Skeletal muscle tissue (tissue), 4 donors: ENCODE results near the gene TAB3. TPM values are rescaled to one million over a fixed set of nuclear protein-coding genes. Genes with fewer than 3 reads are reported as not detected.

ENCODE experiments used
- H3K27ac ChIP-seq: one replicate; pipeline ENCODE4 v1.7.0; 2013; ENCODE audit warnings: mild to moderate bottlenecking, low read depth, low read length, inconsistent platforms
- H3K27me3 ChIP-seq, 3 donors: one replicate each; pipeline ENCODE4 v1.7.0; 2013; ENCODE audit warnings: low read length in 3 of 3; ENCODE audit not compliant: control insufficient read depth in 3 of 3, insufficient read depth in 3 of 3
- H3K36me3 ChIP-seq, 3 donors: one replicate each; pipeline ENCODE4 v1.7.0; 2013; ENCODE audit warnings: low read length in 3 of 3; ENCODE audit not compliant: control insufficient read depth in 3 of 3, insufficient read depth in 3 of 3
- H3K4me1 ChIP-seq, 3 donors: one replicate each; pipeline ENCODE4 v1.7.0; 2013; ENCODE audit warnings: low read length in 3 of 3, mild to moderate bottlenecking in 3 of 3; ENCODE audit not compliant: control insufficient read depth in 3 of 3, insufficient read depth in 3 of 3
- H3K4me3 ChIP-seq, 3 donors: one replicate each; pipeline ENCODE4 v1.7.0; 2013; ENCODE audit warnings: low read length in 3 of 3
- H3K9ac ChIP-seq, 3 donors: one replicate each; pipeline ENCODE4 v1.7.0; 2013; ENCODE audit warnings: low read length in 3 of 3, mild to moderate bottlenecking in 3 of 3, moderate library complexity in 2 of 3, low read depth in 1 of 3
- H3K9me3 ChIP-seq, 3 donors: one replicate each; pipeline ENCODE4 v1.7.0; 2013; ENCODE audit warnings: low read length in 3 of 3; ENCODE audit not compliant: control insufficient read depth in 3 of 3
- total RNA-seq: library from RNA; depleted of rRNA; stranded (reverse); fragments of >200 nt; gene quantifications from one replicate; pipeline ENCODE4 v1.2.3, GENCODE V29; 2014
- donor health status: Osteomylitis.

Gene TAB3
- total RNA-seq, 1 donor from 2014 or later = 5.7 TPM

DNA sequence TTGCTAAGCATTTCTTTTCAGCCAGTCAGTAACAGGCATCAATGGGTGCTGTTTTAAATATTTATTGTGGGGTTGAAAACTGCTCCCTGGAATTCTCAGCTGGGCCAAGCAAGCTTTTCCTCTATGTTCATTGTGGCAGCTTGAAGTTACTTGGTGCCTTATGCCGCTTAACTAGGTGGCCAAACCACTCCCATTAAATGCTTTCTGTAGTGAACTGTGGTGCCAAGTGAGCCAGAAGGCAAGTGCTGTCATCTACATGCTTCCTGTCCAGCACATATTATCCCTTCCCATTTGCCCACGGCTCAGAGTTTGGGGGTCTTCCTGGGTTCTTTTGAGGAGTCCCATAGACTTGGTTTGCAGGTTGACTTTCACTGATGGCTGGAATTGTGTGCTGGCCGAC lies 64.8 kb downstream of the TAB3 start:
- H3K4me3 ChIP-seq = no peak overlapping the region

DNA sequence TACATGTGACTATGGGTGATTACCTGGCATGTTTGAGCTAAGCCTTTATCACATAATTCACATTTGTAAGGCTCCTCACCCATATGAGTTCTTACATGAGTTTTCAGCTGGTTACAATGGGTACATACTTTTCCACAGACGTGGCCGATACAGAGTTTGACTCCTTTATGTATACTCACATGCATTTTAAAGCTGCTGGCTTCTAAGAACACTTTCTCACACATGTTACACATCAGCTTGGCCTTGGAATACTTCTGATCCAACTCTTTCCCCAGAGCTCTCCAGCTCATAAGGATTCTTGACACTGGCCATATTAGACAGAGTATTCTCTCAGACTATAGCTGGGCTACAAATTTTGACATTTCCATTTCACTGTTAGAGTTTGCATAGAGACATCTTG lies 66.3 kb downstream of the TAB3 start:
- H3K27ac ChIP-seq = no peak overlapping the region
- H3K36me3 ChIP-seq = no peaks in the 10 kb centered on the region
- no peaks in the 10 kb centered on the region for H3K9me3 ChIP-seq
- no peaks in the 10 kb centered on the region for H3K4me1 ChIP-seq
- no peak overlapping the region for H3K4me3 ChIP-seq
- no peak overlapping the region for H3K9ac ChIP-seq
- no peaks in the 10 kb centered on the region for H3K27me3 ChIP-seq

More for the DNA sequence above, 64.8 kb downstream of the TAB3 start:
- H3K27me3 ChIP-seq = no peaks in the 10 kb centered on the region
- no peaks in the 10 kb centered on the region for H3K36me3 ChIP-seq
- H3K9me3 ChIP-seq = no peaks in the 10 kb centered on the region
- no peak overlapping the region for H3K27ac ChIP-seq
- H3K4me1 ChIP-seq = no peaks in the 10 kb centered on the region
- no peak overlapping the region for H3K9ac ChIP-seq

DNA sequence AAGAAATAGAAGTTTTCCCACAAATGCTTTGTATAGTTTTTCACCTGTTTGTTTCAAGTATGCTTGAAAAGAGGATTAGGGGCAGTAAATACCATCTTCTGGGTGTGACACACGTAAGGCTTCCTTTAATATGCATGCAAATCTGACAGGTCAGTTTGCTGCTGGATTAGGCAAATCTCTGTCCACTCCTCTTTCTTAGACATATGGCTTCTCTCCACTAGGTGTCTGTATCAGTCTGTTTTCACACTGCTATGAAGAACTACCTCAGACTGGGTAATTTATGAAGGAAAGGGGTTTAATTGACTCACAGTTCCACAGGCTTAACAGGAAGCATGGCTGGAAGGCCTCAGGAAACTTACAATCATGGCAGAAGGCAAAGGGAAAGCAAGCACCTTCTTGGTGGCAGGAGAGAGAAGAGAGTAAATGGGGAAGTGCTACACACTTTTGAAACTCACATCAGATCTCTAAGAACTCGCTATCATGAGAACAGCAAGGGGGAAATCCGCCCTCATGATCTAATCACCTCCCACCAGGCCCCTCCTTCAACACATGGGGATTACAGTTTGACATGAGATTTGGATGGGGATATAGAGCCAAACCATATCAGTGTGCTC lies 66.9 kb downstream of the TAB3 start:
- Histone ChIP-seq H3K4me3 (no peak overlapping the region), H3K9ac (no peak overlapping the region), H3K9me3 (no peaks in the 10 kb centered on the region), H3K36me3 (no peaks in the 10 kb centered on the region), H3K4me1 (no peaks in the 10 kb centered on the region), H3K27ac (no peak overlapping the region), H3K27me3 (no peaks in the 10 kb centered on the region)

DNA sequence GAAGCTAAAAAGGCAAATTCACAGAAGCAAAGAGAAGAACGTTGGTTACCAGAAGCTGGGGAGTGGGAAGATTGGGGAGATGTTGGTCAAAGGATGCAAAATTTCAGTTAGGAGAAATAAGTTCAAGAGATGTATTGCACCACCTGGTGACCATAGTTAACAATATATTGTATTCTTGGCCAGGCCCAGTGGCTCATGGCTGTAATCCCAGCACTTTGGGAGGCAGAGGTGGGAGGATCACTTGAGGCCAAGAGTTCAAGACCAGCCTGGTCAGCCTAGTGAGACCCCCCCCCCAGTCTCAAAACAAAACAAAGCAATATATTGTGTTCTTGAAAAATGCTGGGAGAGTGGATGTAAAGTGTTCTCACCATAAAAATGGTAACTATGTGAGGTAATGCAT lies 67.9 kb downstream of the TAB3 start:
- H3K9me3 ChIP-seq = no peaks in the 10 kb centered on the region
- H3K9ac ChIP-seq = no peak overlapping the region
- H3K27ac ChIP-seq = no peak overlapping the region

DNA sequence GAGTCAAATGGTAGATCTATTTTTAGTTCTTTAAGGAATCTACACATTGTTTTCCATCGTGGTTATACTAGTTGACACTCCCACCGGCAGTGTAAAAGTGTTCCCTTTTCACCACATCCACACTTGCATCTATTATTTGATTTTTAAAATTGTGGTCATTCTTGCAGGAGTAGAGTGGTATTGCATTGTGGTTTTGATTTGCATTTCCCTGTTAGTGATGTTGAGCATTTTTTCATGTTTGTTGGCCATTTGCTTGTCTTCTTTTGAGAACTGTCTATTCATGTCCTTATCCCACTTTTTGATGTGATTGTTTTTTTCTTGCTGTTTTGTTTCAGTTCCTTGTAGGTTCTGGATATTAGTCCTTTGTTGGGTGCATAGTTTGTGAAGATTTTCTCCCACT lies 70.0 kb downstream of the TAB3 start:
- H3K27me3 ChIP-seq = no peaks in the 10 kb centered on the region
- no peak overlapping the region for H3K4me3 ChIP-seq
- H3K4me1 ChIP-seq = no peaks in the 10 kb centered on the region
- no peak overlapping the region for H3K9ac ChIP-seq
- no peak overlapping the region for H3K27ac ChIP-seq
- no peaks in the 10 kb centered on the region for H3K9me3 ChIP-seq
- H3K36me3 ChIP-seq = no peaks in the 10 kb centered on the region

More for the DNA sequence above, 67.9 kb downstream of the TAB3 start:
- no peaks in the 10 kb centered on the region for H3K36me3 ChIP-seq
- H3K4me1 ChIP-seq = no peaks in the 10 kb centered on the region
- no peak overlapping the region for H3K4me3 ChIP-seq
- no peaks in the 10 kb centered on the region for H3K27me3 ChIP-seq

DNA sequence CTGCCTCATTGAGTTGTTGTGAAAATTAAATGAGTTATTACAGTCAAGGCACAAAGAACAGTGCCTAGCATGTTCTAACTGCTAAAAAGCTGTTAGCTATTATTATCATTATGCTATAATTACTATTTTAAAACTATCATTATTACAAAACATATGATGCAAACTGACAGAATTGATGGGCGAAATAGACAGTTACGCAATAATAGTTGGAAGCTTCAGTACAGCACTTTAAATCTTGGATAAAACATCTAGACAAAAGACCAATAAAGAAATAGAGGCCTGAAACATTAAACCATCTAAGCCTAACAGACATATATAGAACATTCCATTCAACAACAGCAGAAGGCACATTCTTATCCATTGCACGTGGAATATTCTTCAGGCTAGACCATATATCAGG lies 73.0 kb downstream of the TAB3 start:
- Histone ChIP-seq H3K4me1 (no peaks in the 10 kb centered on the region), H3K4me3 (no peak overlapping the region), H3K9me3 (no peaks in the 10 kb centered on the region), H3K27me3 (no peaks in the 10 kb centered on the region), H3K27ac (no peak overlapping the region), H3K9ac (no peak overlapping the region), H3K36me3 (no peaks in the 10 kb centered on the region)

DNA sequence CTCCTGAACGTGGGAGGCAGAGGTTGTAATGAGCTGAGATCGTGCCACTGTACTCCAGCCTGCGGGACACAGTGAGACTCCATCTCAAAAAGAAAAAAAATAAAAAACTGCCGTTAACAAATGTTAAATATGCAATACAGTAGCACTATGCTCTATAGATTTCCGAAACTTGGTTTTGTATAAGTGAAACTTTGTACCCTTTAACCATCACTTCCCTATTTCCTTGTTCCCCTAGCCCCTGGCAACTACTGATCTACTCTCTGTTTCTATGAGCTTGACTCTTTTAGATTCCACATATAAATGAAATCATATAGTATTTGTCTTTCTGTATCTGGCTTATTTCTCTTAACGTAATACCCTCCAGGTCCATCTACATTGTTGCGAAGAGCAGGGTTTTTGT lies 74.1 kb downstream of the TAB3 start:
- H3K9me3 ChIP-seq = no peaks in the 10 kb centered on the region
- H3K27me3 ChIP-seq = no peaks in the 10 kb centered on the region
- no peaks in the 10 kb centered on the region for H3K36me3 ChIP-seq
- H3K27ac ChIP-seq = no peak overlapping the region
- no peak overlapping the region for H3K4me3 ChIP-seq
- H3K4me1 ChIP-seq = no peaks in the 10 kb centered on the region
- H3K9ac ChIP-seq = no peak overlapping the region

DNA sequence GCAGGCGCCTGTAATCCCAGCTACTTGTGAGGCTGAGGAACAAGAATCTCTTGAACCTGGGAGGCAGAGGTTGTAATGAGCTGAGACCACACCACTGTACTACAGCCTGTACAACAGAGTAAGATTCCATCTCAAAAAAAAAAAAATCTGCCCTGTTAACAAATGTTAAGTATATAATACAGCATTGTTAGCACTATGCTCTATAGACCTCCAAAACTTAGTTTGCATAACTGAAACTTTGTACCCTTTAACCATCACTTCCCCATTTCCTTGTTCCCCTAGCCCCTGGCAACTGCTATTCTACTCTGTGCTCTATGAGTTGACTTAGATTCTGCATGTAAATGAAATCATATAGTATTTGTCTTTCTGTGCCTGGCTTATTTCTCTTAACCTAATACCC lies 76.7 kb downstream of the TAB3 start:
- H3K9me3 ChIP-seq = no peaks in the 10 kb centered on the region
- no peak overlapping the region for H3K4me3 ChIP-seq
- no peaks in the 10 kb centered on the region for H3K36me3 ChIP-seq
- no peaks in the 10 kb centered on the region for H3K27me3 ChIP-seq
- no peak overlapping the region for H3K9ac ChIP-seq
- H3K27ac ChIP-seq = no peak overlapping the region
- no peaks in the 10 kb centered on the region for H3K4me1 ChIP-seq

DNA sequence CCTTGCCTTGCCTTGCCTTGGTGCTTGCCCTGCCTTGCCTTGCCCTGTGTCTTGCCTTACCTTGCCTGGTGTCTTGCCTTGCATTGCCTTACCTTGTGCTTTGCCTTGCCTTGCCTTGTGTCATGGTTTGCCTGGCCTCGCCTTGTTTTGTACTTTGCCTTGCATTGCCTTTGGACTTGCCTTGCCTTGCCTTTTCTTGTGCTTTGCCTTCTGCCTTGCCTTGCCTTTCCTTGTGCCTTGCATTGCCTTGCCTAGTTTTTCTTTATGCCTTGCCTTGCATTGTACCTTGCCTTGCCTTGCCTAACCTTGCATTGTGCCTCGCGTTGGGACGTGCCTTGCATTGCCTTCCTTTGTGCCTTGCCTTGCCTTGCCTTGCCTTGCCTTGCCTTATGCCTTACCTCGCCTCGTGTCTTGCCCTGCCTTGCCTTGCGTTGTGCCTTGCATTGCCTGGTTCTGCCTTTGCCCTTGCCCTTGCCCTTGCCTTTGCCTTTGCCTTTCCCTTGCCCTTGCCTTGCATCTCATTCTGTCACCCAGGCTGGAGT lies 82.8 kb downstream of the TAB3 start:
- H3K36me3 ChIP-seq = no peaks in the 10 kb centered on the region
- H3K9me3 ChIP-seq = peaks cover 0 to 17% (median 0%) of the 10 kb centered on the region in 3 donors

DNA sequence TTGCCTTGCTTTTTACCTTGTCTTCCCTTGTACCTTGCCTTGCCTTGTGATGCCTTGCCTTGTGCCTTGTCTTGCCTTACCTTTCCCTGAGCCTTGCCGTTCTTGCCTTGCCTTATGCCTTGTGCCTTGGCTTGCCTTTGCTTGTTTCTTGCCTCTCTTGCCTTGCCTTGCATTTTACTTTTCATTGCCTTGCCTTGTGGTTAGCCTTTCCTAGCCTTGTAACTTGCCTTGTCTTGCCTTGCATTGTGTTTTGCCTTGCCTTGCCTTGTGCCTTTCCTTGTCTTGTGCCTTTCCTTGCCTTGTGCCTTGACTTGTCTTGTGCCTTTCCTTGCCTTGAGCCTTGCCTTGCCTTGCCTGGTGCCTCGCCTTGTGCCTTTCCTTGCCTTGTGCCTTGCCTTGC lies 84.6 kb downstream of the TAB3 start:
- peaks cover 0 to 28% (median 0%) of the 10 kb centered on the region in 3 donors for H3K27me3 ChIP-seq
- no peak overlapping the region for H3K4me3 ChIP-seq
- H3K9ac ChIP-seq = no peak overlapping the region
- H3K4me1 ChIP-seq = no peaks in the 10 kb centered on the region
- no peak overlapping the region for H3K27ac ChIP-seq
- no peaks in the 10 kb centered on the region for H3K36me3 ChIP-seq
- H3K9me3 ChIP-seq = peaks cover 0 to 32% (median 4%) of the 10 kb centered on the region in 3 donors

More for the DNA sequence above, 82.8 kb downstream of the TAB3 start:
- Histone ChIP-seq H3K27ac (no peak overlapping the region), H3K9ac (no peak overlapping the region), H3K4me1 (no peaks in the 10 kb centered on the region), H3K4me3 (no peak overlapping the region), H3K27me3 (peaks cover 0 to 22% (median 0%) of the 10 kb centered on the region in 3 donors)
